K562 (cell line): Measurements from ENCODE around the gene ADAM22. TPM values are rescaled to one million over a fixed set of nuclear protein-coding genes. Genes with fewer than 3 reads are reported as not detected.

ENCODE experiments used
- ATAC-seq: fragments of 200-7000 bp; cut with Tn5 transposase; 3 replicates; pipeline ENCODE4 v1.9.1; 2020; ENCODE audit warnings: moderate library complexity
- BruUV-seq: library from RNA; stranded (reverse); fragments of 400-500 nt; replicated peaks from 2 replicates; lab custom pipeline; 2021; lab: Mats Ljungman, UMichigan
- CTCF ChIA-PET: fragments of 300-600 bp; formaldehyde crosslinking; extraction: SDS; loops from one replicate; lab custom pipeline; 2021; ENCODE audit warnings: low intra/inter-chr PET ratio; lab: Yijun Ruan, JAX
- POLR2A ChIA-PET: fragments of 300-600, 350-650 bp; sonication (Branson Sonifier 250); formaldehyde crosslinking; extraction: SDS; loops from one replicate; lab custom pipeline; 2021; ENCODE audit warnings: antibody characterized with exemption, inconsistent platforms; lab: Yijun Ruan, JAX
- DNase-seq, 4 experiments: peaks; one replicate each; pipeline versions ENCODE4 v3.0.0 to v3.0.0-alpha.2; 2011 to 2018; ENCODE audit warnings: low spot score in 3 of 4, mixed read lengths in 3 of 4; ENCODE audit errors: extremely low read depth in 1 of 4
- FAIRE-seq: peaks from 2 replicates; lab custom pipeline; 2011; peaks lifted over from hg19 to GRCh38; lab: Jason Lieb, UNC
- H2AFZ ChIP-seq: 2 replicates; pipeline ENCODE4 v1.6.0; 2011; ENCODE audit warnings: low read depth, low read length, control low read depth, inconsistent platforms
- H3K27ac ChIP-seq: fragments of 200-600 bp; 3 replicates; pipeline ENCODE4 v1.8.0; 2011; ENCODE audit warnings: low read depth, mild to moderate bottlenecking, control low read depth, inconsistent platforms, low read length, moderate library complexity, mixed read lengths; ENCODE audit errors: extremely low read depth
- H3K27me3 ChIP-seq, 2 experiments: fragments of 300-600 bp in 1 of 2; 2 replicates in 1 of 2; 3 replicates in 1 of 2; pipeline versions ENCODE4 v1.6.0 to v1.8.0; 2011; ENCODE audit warnings: inconsistent platforms in 2 of 2, low read length in 2 of 2, mild to moderate bottlenecking in 1 of 2, mixed read lengths in 1 of 2, moderate library complexity in 1 of 2; ENCODE audit not compliant: control insufficient read depth in 2 of 2, insufficient read depth in 2 of 2
- H3K36me3 ChIP-seq: fragments of 300-600 bp; 3 replicates; pipeline ENCODE4 v1.8.0; 2011; ENCODE audit warnings: mild to moderate bottlenecking, low read length, inconsistent platforms; ENCODE audit not compliant: control insufficient read depth, insufficient read depth
- H3K4me1 ChIP-seq, 2 experiments: fragments of 200-600 bp in 1 of 2; replicated peaks in 1 of 2; 2 replicates in 1 of 2; 3 replicates in 1 of 2; pipeline versions ENCODE4 v1.5.1 to v1.8.0; 2011; ENCODE audit warnings: inconsistent platforms in 2 of 2, low read length in 2 of 2, mild to moderate bottlenecking in 1 of 2, mixed read lengths in 1 of 2, moderate library complexity in 1 of 2; ENCODE audit not compliant: control insufficient read depth in 2 of 2, insufficient read depth in 2 of 2
- H3K4me2 ChIP-seq: 2 replicates; pipeline ENCODE4 v1.6.1; 2011; ENCODE audit warnings: low read length, control low read depth, inconsistent platforms, mixed read lengths; ENCODE audit not compliant: insufficient read depth
- H3K4me3 ChIP-seq: fragments of 200-600 bp; sonication (generic), shearing (Covaris generic); 2 replicates; pipeline ENCODE4 v1.5.1; 2016; ENCODE audit warnings: control low read depth, inconsistent platforms
- H3K79me2 ChIP-seq: fragments of 200-600 bp; 3 replicates; pipeline ENCODE4 v1.8.0; 2011; ENCODE audit warnings: low read length, inconsistent platforms; ENCODE audit not compliant: control insufficient read depth, insufficient read depth
- H3K9ac ChIP-seq, 2 experiments: 2 replicates each; pipeline versions ENCODE4 v1.6.0 to v1.6.1; 2011; ENCODE audit warnings: low read depth in 2 of 2, low read length in 2 of 2, control low read depth in 1 of 2, inconsistent platforms in 1 of 2, mild to moderate bottlenecking in 1 of 2, mixed read lengths in 1 of 2; ENCODE audit not compliant: insufficient read depth in 1 of 2
- H3K9me1 ChIP-seq: one replicate; pipeline ENCODE4 v1.6.0; 2011; ENCODE audit warnings: inconsistent platforms, mild to moderate bottlenecking, low read length, moderate library complexity; ENCODE audit not compliant: control insufficient read depth, insufficient read depth
- H3K9me3 ChIP-seq: replicated peaks from 2 replicates; pipeline ENCODE4 v1.5.1; 2011; ENCODE audit warnings: low read depth, low read length, inconsistent platforms; ENCODE audit not compliant: control insufficient read depth, insufficient read depth
- H4K20me1 ChIP-seq: replicated peaks from 2 replicates; pipeline ENCODE4 v1.6.1; 2011; ENCODE audit warnings: low read length, inconsistent platforms, mixed read lengths; ENCODE audit not compliant: control insufficient read depth, insufficient read depth
- BCL6 ChIP-seq: fragments of 250-450 bp; sonication (Bioruptor Pico); IDR thresholded peaks from 2 replicates; pipeline ENCODE4 v1.4.0; 2020
- BMI1 ChIP-seq: fragments of 150-350 bp; IDR thresholded peaks from 2 replicates; pipeline ENCODE4 v1.6.1; 2014; ENCODE audit warnings: low read length
- COPS2 ChIP-seq: fragments of 450-650 bp; conservative IDR thresholded peaks from 2 replicates; pipeline ENCODE4 v1.6.1; 2016; ENCODE audit warnings: mild to moderate bottlenecking, moderate library complexity
- FOXK2 ChIP-seq, 2 experiments: fragments of 450-650 bp; IDR thresholded peaks in 1 of 2; conservative IDR thresholded peaks in 1 of 2; 2 replicates each; pipeline ENCODE4 v1.6.1; 2016; ENCODE audit warnings: low read depth in 2 of 2, mild to moderate bottlenecking in 1 of 2
- KHSRP ChIP-seq: fragments of 450-650 bp; IDR thresholded peaks from 2 replicates; pipeline ENCODE4 v1.6.1; 2017
- KLF16 ChIP-seq: IDR thresholded peaks from 2 replicates; pipeline ENCODE4 v1.6.1; 2016; ENCODE audit warnings: antibody characterized with exemption
- MTA3 ChIP-seq: fragments of 450-650 bp; formaldehyde crosslinking; IDR thresholded peaks from 2 replicates; pipeline ENCODE4 v1.6.1; 2017; ENCODE audit warnings: mild to moderate bottlenecking, borderline replicate concordance
- SMAD2 ChIP-seq: fragments of 150-350 bp; IDR thresholded peaks from 2 replicates; pipeline ENCODE4 v1.6.1; 2014; ENCODE audit warnings: low read depth, mild to moderate bottlenecking, low read length
- TOE1 ChIP-seq, 2 experiments: fragments of 450-650 bp in 1 of 2; sonication (generic) in 1 of 2; formaldehyde crosslinking in 1 of 2; IDR thresholded peaks; 2 replicates each; pipeline versions ENCODE4 v1.7.1 to v1.8.0; 2016 to 2022; ENCODE audit warnings: borderline replicate concordance in 2 of 2, mild to moderate bottlenecking in 2 of 2, antibody characterized with exemption in 1 of 2, inconsistent platforms in 1 of 2, low read depth in 1 of 2, missing genetic modification reagents in 1 of 2, moderate library complexity in 1 of 2
- ZNF253 ChIP-seq: fragments of 250-450 bp; sonication (Bioruptor Pico); conservative IDR thresholded peaks from 2 replicates; pipeline ENCODE4 v1.6.1; 2021; ENCODE audit warnings: mild to moderate bottlenecking
- ZNF3 ChIP-seq: fragments of 250-450 bp; sonication (Bioruptor Pico); IDR thresholded peaks from 2 replicates; pipeline ENCODE4 v1.5.0; 2021; ENCODE audit warnings: mild to moderate bottlenecking, moderate library complexity
- WGBS: fragments of 100-300 bp; shearing (Covaris generic); methylation state at CpG from one replicate; pipeline ENCODE4 v1.1.6; 2016; ENCODE audit warnings: low coverage, mixed read lengths; ENCODE audit not compliant: insufficient coverage; ENCODE audit errors: missing lambda C conversion rate; 5-methylcytosine and 5-hydroxymethylcytosine counted together
- in situ Hi-C: fragments of 300-500 bp; cut with MboI; formaldehyde crosslinking; loops from 4 replicates; pipeline ENCODE4 v1.15.0; 2018; ENCODE audit warnings: inconsistent platforms, mixed read lengths
- intact Hi-C: fragments of 100-400 bp; cut with micrococcal nuclease; formaldehyde crosslinking; loops from 2 replicates; pipeline ENCODE4 v1.14.2; 2022
- polyA plus RNA-seq, 8 experiments: library from polyadenylated mRNA; depleted of rRNA in 4 of 8; stranded (reverse) in 5 of 8; unstranded in 3 of 8; fragments of >200 nt; fragmentation: Nextera tagmentation in 2 of 8; fragmentation: Illumina TruSeq in 1 of 8; extraction: Ambion mirVana in 2 of 8; extraction: Trizol in 1 of 8; gene quantifications; 2 replicates each; pipeline versions ENCODE4 v1.2.1 to v1.2.3, GENCODE V29; 2011 to 2014; ENCODE audit warnings: inconsistent platforms in 1 of 8, missing spikeins in 1 of 8
- total RNA-seq, 7 experiments: library from RNA; depleted of rRNA in 6 of 7; stranded (reverse); fragments of >200 nt in 6 of 7; fragmentation: Illumina TruSeq in 2 of 7; extraction: Trizol in 2 of 7; gene quantifications; 2 replicates each; pipeline versions ENCODE4 v1.2.1 to v1.2.3, GENCODE V29; 2011 to 2021; ENCODE audit warnings: low replicate concordance in 1 of 7
- TF ChIP-seq, protein P1 (sequence below): sonication (generic); formaldehyde crosslinking; IDR thresholded peaks from 2 replicates; pipeline ENCODE4 v1.8.0; 2023; ENCODE audit warnings: mild to moderate bottlenecking, missing genetic modification reagents

Gene ADAM22
- total and polyA plus RNA-seq, 9 of the 15 experiments (the other 6 are each of a cell fraction or from before 2014, with no cell fraction given), result 0.01 to 0.58 (median 0.18) TPM

DNA sequence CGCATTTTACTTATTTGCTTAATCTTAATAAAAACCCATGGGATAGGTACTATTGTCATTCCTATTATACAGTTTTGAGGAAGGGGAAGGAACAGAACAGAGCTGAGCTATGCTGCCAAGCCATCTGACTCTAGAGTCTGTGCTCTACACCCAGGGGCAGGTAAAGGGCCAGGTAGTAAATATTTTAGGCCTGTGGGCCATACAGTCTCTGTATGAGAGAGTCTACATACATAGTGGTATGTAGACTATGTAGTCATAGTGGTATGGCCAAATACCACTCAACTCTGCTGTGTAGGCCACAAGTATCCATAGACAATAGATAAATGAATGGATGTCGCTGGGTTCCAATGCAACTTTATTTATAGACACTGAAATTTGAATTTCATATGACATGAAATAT lies 289.2 kb downstream of the ADAM22 start:
- Histone ChIP-seq H3K27me3 (no peaks in the 10 kb centered on the region), H3K9me1 (no peaks in the 10 kb centered on the region), H3K4me3 (no peak overlapping the region), H3K9me3 (no peaks in the 10 kb centered on the region), H3K4me2 (no peak overlapping the region), H3K79me2 (peaks cover 16% of the 10 kb centered on the region), H2AFZ (no peak overlapping the region), H3K9ac (no peak overlapping the region), H3K27ac (no peak overlapping the region), H4K20me1 (no peaks in the 10 kb centered on the region), H3K4me1 (peaks cover 0 to 10% of the 10 kb centered on the region in 2 experiments; a peak in 3 of 5 replicates), H3K36me3 (no peaks in the 10 kb centered on the region)
- DNase-seq, result no peak
- intact Hi-C loops, result no loop called here
- WGBS, result 54% methylated on average over 2 of the region's 2 CpGs
- BruUV-seq, result no TSS peak
- POLR2A ChIA-PET, result interaction anchor here (0.6 to 1.0 kb wide), 2 partner anchors 11 to 16 kb away, joined by 3 read pairs; no protein-coding TSS in a partner anchor
- no peak for ATAC-seq
- in situ Hi-C loops, result no loop called here
- CTCF ChIA-PET, result no interaction called here
- FAIRE-seq, result no peak
- TF ChIP-seq ZNF253 (CRISPR knock-in tag) (no peak), ZNF3 (CRISPR knock-in tag) (no peak), KLF16 (no peak), BCL6 (CRISPR knock-in tag) (no peak), KHSRP (no peak), BMI1 (no peak), TOE1 (IDR thresholded peaks at IDR 0.05; ENCODE audit: borderline replicate concordance) (no peak), TOE1 (CRISPR knock-in tag; IDR thresholded peaks at IDR 0.05; ENCODE audit: borderline replicate concordance, low read depth) (no peak), SMAD2 (no peak), MTA3 (no peak), FOXK2 (conservative IDR thresholded peaks at IDR 0.05 in 1 of 2, IDR thresholded peaks at IDR 0.05 in 1 of 2; ENCODE audit: low read depth in 2 of 2) (no peak), COPS2 (no peak)
- TF ChIP-seq, protein P1, sequence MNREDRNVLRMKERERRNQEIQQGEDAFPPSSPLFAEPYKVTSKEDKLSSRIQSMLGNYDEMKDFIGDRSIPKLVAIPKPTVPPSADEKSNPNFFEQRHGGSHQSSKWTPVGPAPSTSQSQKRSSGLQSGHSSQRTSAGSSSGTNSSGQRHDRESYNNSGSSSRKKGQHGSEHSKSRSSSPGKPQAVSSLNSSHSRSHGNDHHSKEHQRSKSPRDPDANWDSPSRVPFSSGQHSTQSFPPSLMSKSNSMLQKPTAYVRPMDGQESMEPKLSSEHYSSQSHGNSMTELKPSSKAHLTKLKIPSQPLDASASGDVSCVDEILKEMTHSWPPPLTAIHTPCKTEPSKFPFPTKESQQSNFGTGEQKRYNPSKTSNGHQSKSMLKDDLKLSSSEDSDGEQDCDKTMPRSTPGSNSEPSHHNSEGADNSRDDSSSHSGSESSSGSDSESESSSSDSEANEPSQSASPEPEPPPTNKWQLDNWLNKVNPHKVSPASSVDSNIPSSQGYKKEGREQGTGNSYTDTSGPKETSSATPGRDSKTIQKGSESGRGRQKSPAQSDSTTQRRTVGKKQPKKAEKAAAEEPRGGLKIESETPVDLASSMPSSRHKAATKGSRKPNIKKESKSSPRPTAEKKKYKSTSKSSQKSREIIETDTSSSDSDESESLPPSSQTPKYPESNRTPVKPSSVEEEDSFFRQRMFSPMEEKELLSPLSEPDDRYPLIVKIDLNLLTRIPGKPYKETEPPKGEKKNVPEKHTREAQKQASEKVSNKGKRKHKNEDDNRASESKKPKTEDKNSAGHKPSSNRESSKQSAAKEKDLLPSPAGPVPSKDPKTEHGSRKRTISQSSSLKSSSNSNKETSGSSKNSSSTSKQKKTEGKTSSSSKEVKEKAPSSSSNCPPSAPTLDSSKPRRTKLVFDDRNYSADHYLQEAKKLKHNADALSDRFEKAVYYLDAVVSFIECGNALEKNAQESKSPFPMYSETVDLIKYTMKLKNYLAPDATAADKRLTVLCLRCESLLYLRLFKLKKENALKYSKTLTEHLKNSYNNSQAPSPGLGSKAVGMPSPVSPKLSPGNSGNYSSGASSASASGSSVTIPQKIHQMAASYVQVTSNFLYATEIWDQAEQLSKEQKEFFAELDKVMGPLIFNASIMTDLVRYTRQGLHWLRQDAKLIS (CRISPR knock-in tag), result no peak
